ENCODE measurements around the gene MAPK11.
A peak's percentile ranks its signal among the peaks of the same experiment; 100 is the strongest.

MAPK11 gene

DNA sequence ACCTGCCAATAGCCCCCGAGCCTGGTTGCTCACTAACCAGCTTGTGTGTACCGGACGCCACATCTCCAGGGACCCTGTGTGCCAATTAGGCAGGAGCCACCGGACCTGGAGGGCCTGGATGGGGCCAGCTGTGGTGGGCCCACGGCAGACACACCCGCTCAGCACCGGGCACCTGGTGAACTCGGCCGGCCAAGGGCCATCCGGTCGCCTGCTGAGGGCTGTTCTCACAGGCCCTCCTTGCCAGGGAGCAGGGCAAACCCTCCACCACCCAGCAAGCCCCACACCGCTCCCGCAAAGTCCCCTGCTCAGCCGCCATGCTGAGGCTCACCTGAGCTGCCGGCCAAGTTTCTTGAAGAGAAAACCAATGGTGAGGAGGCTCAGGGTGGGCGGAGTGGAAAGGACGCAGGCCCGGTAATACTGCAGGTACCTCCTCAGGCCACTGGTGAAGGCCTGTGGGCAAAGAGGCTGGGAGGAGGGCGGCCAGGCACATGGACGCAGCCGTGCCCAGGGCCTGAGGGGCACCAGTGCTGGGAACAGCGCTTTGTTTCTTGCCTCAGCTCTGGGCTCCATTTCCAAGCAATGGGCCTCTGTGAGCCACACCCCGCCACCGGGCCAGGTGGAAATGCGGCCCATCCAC lies 42.5 kb downstream of the MAPK11 start:
- no peak for DNase-seq

GRCh38 chr22:50226875-50227165 lies 43.4 kb downstream of the MAPK11 start:
- DNase-seq, result no peak

DNA sequence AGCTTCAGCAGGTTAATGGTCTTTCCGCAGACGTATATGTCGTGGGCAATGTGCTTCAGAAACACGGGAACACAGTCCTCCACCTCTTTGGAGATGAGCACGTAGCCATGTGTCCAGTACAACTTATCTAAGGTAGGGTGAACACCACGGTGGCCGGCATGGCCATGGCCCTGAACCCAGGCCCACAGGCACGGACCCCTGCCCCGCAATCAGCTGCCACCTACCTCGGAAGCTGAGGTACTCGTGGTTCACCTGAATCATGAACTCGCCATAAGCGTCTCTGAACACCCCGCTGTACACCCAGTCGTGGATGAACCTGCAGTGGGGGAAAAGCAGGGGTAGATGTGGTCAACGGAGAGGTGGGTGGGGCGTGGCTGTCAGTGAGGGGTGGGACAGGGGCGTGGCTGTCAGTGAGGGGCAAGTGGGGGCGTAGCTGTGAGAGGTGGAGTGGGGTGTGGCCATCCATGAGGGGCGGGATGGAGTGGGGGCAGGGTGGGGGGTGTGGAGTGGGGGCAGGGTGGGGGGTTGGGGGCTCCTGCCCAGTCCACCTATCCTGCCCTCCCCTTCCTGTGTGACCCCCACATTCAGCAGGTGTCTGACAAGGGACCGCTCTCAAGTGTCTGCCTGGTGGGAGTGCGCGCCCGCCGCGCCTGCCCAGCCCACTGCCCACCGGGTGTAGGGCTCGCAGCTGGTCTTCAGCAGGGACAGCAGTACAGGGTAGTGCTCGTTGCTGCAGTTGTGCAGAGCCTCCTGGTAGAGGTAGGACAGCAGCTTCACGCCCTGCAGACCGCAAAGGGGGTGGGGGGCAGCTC lies 43.9 kb downstream of the MAPK11 start:
- no peak for DNase-seq

- DNase-seq, result no peak
These were observed 44.8 kb downstream of the MAPK11 start for GRCh38 chr22:50225200-50225969.

DNA sequence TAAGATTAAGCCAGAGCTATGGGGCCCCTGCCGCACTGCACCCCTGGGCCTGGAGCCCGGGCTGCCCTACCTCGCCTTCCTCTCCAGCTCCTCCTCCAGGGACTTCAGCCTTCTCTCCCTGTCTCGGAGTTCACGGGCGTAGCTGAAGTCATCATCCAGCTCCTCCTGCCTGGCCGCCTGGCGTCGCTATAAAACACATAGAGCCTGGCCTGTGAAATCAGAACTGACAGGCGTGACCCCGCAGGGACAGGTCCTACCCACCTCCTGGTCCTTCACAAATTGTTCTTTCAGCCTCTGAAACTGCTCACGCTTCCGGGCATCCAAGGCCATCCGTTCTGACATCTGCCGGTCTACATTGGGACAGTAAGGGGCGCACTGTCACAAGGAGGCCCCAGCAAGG lies 46.1 kb downstream of the MAPK11 start:
- no peak for DNase-seq

- DNase-seq, result no peak
These were observed 47.7 kb downstream of the MAPK11 start for GRCh38 chr22:50222508-50222907.

DNA sequence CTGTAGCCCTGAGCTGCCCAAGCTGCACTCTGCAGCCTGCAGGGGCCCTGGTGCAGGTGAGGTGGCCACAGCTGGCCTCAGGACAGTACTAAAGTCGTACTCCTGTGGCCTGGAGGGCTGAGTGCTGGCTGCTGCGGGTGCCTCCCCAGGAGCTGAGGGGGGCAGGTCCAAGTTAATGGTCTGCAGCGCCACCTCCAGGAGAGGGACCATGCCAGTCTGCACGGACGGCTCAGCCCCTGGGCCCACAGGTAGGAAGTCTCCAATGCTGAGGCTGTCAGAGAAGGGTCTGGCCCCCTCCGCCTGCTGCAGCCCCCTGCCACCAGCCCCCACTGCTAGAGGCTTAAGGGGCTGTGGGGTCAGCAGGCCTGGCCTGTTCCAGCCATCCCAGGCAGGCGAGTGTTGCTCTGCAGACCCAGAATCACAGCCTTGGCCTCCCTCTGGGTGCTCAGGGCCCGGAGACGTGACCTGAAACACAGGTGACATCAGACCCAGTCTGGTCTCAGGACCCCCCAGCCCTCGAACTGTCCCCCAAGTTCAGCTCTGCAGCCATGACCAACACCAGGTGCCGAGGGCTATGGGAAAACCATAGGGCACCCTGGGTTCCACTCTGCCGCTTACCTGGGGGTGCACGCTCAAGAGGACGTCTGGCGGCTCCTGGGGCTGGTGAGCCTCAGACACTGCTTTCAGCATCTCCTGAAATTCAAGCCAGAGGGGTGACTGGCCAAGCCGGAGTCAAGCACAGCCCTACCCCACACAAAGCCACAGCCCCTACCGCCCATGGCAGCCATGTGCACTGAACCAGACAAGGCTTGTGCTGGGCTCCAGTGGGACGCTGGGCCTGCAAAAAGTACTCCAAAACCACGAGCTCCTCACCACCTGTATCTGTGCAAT lies 48.5 kb downstream of the MAPK11 start:
- no peak for DNase-seq

GRCh38 chr22:50220603-50221409 lies 49.4 kb downstream of the MAPK11 start:
- DNase-seq, result no peak

- no peak for DNase-seq
These were observed 50.2 kb downstream of the MAPK11 start for GRCh38 chr22:50219800-50220602.

DNA sequence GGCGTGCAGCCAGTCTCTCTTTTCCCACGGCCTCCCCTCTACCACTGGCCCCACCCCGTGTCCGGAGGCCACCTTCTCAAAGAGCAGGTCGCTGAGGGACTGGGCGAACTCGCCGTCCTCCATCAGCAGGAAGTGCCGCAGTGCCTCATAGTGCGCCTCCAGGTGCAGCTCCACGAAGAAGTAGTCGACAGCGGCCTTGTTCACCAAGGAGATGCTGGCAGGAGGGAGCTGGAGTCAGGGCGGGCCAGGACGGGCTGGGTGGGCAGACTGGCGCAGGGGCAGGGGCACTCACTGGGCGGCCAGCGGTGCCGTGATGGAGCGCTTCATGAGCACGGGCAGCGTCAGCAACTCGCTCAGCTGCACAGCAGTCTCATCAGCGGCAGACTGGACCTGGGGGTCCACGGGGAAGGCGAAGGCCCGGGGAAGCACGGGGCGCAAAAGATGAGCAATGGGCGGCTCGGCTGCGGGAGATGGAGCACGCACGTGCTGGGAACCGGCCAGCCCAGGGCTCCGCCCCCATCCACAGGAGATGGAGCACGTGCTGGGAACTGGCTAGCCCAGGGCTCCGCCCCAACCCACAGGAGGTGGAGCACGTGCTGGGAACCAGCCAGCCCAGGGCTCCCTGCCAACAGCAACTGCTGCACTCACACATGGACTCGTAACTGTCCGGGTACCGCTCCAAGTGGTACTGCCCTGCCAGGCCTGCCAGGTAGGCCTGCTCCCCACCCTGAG lies 51.0 kb downstream of the MAPK11 start:
- peak in 3 of 56 donors; percentile 20 to 36 (median 34) for DNase-seq

GRCh38 chr22:50218153-50218995 lies 51.8 kb downstream of the MAPK11 start:
- no peak for DNase-seq

DNA sequence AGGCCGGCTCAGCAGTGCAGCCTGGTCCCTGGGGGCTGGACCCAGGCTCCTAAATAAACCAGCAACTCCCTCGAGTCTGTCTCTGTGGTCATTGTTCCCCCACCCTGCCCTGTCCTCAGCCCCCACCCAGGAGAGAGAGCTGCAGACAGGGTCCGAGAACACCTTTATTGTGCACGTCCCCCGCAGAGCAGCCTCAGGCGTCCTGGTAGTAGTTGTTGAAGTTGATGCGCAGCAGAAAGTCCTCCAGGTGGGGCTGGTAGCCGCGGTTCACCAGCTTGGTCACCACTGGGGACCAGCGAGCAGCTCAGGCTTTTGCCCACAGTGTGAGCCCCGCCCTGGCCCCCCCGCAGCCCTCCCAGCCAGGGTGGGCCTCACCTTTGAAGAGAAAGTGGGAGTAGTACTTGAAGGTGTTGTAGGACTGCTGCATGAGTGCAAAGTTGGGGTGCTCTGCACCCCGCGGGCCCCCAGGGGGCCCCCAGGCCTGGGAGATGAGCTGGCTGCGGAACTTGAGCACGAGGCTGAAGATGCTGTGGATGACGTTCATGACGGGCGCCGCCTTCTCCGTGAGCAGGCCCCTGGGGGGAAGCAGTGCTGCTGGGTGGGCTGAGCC lies 52.5 kb downstream of the MAPK11 start:
- DNase-seq, result no peak

GRCh38 chr22:50216684-50217520 lies 53.3 kb downstream of the MAPK11 start:
- no peak for DNase-seq

DNA sequence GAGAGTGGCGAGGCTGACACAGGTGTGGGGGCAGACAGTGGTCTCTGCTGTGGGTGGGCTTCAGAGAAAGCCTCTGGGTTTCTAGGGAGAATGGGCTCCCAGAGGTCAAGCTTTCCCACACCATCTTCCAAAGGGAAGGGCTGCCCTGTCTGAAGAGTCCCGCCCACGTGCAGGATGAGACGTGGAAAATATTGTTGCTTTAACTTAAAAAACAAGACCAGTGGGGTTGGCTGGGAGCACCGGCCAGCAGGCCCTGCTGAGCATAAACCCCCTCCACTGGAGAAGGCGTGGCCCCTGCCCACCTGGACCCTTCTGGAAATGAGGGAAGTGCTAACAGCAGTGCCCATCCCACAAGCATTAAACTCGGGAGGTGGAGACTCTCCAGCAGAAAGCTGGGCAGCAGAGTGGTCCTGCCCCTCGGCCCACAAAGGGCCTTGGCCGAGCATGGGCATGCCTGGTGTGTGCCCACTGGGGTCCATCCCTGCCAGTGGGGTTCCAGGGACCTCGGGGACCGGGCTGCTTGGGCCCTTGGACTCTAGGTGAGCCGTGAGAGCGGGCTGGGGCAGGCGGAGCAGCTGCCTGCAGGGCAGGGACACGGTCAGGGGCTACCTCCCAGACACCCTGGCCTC lies 54.0 kb downstream of the MAPK11 start:
- no peak for DNase-seq

DNA sequence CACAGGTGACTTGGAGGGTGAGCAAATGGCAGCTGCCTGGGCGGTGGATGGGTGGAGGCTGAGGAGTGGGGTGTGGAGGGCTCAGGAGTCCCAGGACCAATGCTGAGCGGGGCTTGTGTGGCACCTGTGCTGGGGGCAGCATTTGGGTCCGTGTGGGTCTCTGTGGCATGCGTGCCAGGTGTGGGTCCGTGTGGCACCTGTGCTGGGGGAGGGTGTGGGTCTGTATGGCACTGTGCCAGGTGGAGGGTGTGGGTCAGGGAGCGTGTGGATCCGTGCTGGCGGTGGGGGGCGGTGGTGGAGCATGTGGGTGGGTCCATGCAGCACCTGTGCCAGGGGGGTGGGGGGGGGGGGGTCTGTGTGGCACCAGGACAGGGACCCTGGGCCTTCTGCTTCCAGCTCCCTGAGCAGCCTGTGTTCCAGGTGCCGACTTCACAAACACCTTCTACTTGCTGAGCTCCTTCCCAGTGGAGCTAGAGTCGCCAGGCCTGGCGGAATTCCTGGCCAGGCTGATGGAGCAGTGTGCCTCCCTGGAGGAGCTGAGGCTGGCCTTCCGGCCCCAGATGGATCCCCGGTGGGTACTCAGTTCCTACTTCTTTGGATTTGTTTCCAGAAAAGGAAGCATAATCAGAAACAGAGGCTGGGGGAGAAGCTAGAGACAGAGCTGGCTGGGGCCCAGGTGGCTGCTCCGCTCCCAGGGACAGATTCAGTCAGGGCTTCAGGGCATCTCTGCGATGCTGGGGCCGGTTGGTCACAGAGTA lies 54.7 kb downstream of the MAPK11 start:
- peak in 1 of 56 donors; percentile 36 for DNase-seq

Data from nucleus accumbens (tissue), 56 donors.